Measurements from ENCODE around the gene RBM44.
"Not testable (repeated sequence)": the region's sequence is repeated elsewhere in the genome, so short reads cannot be mapped to it uniquely, and the experiment has no call there.

RBM44 gene

GRCh38 chr2:237798236-237799059 lies at the start of gene RBM44:
Gene RBM44, plus strand, starts transcription at chr2:237798779. Its CDS starts 14,831 bp downstream, at chr2:237813610.
- DNase-seq, result no peak

GRCh38 chr2:237749002-237749401 lies 49.6 kb upstream of the RBM44 start:
- no peak for DNase-seq

GRCh38 chr2:237749961-237750360 lies 48.6 kb upstream of the RBM44 start:
- DNase-seq, result no peak

GRCh38 chr2:237750441-237750840 lies 48.1 kb upstream of the RBM44 start:
- DNase-seq, result not testable (repeated sequence)

DNA sequence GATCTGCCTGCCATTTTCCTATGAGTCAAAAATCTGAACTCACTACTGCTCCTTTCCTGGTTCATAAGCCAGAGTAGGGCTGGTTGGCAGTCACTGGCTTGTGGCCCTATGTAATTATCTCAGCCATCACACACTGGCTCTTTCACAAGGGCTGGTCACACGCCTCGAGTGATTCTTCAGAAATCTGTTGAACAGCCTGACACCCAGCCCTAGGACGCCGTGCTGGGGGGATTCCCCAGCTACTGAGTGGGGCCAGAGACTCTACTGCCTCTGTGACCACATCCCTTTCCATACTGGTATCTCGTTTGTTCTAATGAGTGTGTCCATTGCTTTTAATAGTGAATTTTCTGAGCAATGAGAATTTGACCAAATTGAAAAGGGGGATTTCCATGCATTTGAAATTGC lies 45.8 kb upstream of the RBM44 start:
- DNase-seq, result no peak

- DNase-seq, result no peak
Observed at GRCh38 chr2:237754182-237754581, 44.4 kb upstream of the RBM44 start.

DNA sequence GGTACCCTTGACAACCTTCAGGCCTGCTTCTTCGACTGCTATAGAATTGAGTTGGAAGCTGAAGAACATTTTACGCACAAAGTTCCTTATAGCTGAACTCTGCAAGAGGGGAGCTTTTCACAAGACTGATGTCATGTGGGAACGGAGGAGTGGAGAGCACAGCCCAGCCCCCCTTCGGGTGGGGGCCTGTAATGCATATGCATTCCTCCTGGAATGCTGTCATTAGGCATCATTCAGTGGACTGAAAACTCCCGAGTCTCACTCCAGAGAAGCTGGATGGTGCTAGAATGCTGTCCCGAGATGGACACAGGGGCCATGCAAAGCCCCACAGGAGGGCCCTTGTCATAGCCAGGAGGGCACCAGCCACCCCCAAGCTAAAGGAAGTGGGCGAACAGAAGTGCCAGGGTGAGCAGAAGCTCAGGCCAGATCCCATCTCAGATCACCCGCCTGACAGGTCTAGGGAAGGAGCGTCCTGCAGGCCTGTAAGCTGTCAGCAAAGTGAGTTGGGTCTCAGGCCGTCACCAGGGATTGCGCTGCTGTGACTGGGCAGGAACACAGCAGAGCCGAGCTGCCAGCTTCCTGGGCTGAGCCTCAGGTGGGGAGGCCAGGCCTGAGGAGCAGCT lies 43.8 kb upstream of the RBM44 start:
- no peak for DNase-seq

DNA sequence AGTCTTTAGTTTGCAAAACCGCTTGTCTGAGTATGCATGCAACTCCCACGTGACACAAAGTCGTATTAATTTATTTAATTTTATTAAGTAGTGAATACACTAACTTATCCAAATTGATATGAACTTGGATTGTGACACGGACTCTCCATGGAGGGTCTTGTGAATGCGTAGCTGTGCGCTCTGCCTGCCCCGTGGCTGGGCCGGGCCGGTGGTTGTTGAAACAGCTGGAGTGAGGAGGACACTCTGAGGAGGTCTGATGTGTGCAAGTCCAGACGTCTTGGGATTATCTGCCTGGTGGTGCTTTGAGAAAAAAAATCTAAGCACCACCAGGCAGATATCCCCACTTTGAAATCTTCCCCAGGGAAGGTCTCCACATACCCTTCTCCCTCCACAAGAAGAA lies 41.0 kb upstream of the RBM44 start:
- no peak for DNase-seq

DNA sequence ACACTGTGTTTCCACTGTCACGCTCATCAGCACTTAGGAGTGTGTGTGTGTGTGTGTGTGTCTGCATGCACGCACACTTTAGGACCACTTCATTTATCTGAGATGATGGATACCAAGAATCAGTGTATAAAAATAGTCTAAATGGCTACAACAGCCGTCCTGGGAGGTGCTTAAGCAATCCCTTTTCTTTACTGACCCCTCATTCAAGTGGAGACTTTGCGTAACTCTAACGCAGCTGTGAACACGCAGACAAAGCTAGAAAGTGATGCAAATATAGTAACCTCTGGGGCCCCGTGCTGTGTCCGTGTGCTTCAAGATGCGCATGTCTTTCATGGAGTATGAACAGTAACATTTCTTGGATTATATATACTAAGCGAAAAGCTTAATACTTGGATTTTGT lies 40.4 kb upstream of the RBM44 start:
- no peak for DNase-seq

DNA sequence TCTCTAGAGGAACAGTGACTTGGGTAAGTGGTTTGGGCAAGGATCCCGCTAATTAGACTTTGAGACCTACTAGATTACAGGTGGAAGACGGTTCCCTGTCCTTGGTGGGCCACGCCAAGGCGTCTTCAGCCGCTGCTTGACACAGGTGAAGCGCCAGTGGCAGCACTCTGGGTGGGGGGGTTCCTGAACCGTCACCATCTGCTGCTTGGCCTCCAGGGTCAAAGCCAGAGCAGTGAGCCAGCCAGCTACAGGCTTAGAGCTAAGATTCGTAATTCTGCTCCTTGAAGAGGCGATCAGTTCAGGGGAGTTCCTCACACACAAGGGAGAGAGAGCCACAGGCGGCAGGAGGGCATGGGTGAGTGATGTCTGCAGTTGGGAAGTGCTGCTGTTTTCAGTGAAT lies 39.4 kb upstream of the RBM44 start:
- DNase-seq, result no peak

DNA sequence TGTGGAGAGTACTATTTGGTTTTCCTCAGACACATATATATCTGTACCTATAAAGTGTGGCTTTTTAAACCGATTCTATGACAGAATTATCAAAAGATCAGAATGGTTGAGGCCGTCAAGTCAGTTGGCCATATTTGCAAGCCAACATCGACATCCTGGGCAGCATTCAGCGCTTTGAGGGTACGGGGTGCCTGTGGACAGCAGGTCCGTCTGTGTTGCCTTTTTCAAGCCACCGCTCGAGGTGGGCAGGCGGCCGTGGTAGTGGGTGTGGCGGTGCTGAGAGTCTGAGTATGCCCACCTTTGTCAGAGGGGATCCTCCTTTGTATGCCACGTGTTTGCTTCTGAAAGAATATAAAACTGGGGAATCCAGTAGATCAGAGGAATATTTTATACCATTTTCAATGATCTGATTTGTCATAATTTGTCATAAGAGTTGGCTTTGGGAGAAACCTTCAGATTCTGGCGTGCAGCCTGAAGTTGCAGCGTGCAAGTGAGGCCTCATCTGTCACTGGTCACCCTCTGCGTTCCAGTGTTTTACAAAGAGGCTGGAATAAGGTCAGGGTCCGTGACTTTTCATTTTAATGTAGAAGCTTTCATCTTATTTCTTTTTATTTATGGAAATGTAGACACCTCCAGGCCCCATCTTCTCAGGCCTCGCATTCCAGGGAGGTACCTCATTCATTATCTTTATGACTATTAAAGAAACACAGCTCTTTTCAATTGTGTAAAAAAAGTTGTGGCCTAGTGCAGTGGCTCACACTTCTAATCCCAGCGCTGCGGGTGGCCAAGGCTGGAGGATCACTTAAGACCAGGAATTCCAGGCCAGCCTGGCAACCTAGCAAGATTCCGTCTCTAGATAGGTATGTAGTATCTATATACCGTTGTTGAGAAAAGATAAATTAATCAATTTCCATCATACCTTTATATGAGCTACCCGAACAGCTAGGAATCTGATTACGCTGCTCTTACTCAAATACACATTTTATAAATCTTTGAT lies 37.8 kb upstream of the RBM44 start:
- DNase-seq, result no peak

DNA sequence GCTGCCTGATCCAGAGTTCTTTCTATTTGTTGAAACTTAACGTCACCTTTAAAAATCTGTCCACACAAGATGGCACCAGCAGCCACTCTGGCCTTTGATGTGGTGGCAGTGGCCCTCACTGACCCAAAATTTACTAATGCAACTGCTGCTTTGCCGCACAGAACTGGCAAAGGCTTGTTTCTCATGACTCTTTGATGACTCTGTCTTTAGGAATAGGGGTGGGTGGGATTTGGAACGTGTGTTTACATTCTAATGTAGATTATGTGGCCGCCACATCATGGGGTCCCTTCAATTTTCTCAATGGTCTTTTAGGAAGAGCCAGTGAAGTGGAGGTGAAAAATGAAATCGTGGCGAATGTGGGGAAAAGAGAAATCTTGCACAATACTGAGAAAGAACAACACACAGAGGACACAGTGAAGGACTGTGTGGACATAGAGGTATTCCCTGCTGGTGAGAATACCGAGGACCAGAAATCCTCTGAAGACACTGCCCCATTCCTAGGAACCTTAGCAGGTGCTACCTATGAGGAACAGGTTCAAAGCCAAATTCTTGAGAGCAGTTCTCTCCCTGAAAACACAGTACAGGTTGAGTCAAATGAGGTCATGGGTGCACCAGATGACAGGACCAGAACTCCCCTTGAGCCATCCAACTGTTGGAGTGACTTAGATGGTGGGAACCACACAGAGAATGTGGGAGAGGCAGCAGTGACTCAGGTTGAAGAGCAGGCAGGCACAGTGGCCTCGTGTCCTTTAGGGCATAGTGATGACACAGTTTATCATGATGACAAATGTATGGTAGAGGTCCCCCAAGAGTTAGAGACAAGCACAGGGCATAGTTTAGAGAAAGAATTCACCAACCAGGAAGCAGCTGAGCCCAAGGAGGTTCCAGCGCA lies 36.0 kb upstream of the RBM44 start:
- DNase-seq, result not testable (repeated sequence)

GRCh38 chr2:237763812-237764211 lies 34.8 kb upstream of the RBM44 start:
- DNase-seq, result no peak

- not testable (repeated sequence) for DNase-seq
Observed at GRCh38 chr2:237765122-237765521, 33.5 kb upstream of the RBM44 start.

DNA sequence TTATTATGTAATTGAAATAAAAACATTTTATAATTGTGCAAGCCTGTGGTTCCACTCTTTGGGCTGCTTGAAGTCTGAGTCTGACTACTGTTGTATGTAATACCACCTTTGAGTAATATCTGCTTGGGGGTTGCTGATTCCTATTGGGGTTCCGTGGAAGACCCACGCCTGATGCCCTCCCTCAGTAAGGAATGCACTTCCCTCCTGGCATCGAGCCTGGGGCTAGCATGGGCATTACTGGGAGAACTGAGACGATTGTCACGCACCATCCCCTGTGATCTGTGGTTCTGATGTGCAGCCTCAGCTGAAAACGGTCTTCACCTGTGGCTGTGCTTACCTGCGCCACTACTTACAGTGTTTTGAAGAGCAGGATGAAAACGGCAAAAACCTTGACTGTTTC lies 32.7 kb upstream of the RBM44 start:
- DNase-seq, result no peak

DNA sequence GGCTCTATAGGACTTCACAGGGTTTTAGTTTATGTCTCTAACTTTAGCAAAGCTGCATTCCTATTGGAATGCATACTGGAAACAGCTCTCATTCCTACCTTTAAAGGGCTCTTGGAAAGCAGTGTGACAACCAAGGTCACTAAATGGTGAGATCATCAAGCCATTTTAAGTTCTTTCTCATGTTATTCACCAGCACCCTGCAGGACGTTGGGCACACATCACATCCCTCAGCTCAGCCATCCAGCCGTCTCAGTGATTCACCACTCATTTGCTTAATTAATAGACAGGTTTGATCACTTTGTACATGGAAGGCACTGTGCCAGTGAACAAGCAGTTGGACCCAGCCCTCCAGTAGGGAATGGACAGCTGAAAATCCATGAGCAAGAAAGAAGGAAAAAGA lies 32.2 kb upstream of the RBM44 start:
- DNase-seq, result no peak

- DNase-seq, result no peak
Observed at GRCh38 chr2:237772513-237772912, 26.1 kb upstream of the RBM44 start.

GRCh38 chr2:237773826-237774225 lies 24.8 kb upstream of the RBM44 start:
- DNase-seq, result no peak

GRCh38 chr2:237774811-237775553 lies 23.6 kb upstream of the RBM44 start:
- peak; percentile 33 for DNase-seq

GRCh38 chr2:237779521-237779920 lies 19.1 kb upstream of the RBM44 start:
- no peak for DNase-seq

- DNase-seq, result no peak
Observed at GRCh38 chr2:237782181-237782580, 16.4 kb upstream of the RBM44 start.
